Neural cell (in vitro differentiated cells): Measurements from ENCODE around the gene CARD18. TPM values are rescaled to one million over a fixed set of nuclear protein-coding genes. Genes with fewer than 3 reads are reported as not detected.

Source experiments
- H2AFZ ChIP-seq: fragments of 200-600, 300-800 bp; sonication (generic), shearing (Covaris generic); 2 replicates; pipeline ENCODE4 v1.6.0; 2014; ENCODE audit warnings: low read depth, mild to moderate bottlenecking, antibody characterized with exemption, low read length, moderate library complexity
- H3F3A ChIP-seq: fragments of 200-600 bp; shearing (Covaris generic); 2 replicates; pipeline ENCODE4 v1.6.1; 2016; ENCODE audit warnings: mild to moderate bottlenecking, moderate library complexity, mixed read lengths, antibody characterized with exemption, low read length; ENCODE audit not compliant: insufficient read depth, poor library complexity, severe bottlenecking
- H3K27ac ChIP-seq: fragments of 200-600, 300-800 bp; sonication (generic), shearing (Covaris generic); 2 replicates; pipeline ENCODE4 v1.5.1; 2014; ENCODE audit warnings: mild to moderate bottlenecking, low read length, moderate library complexity
- H3K27me3 ChIP-seq: fragments of 300-800, 200-600 bp; sonication (generic), shearing (Covaris generic); 2 replicates; pipeline ENCODE4 v1.6.0; 2014; ENCODE audit warnings: mild to moderate bottlenecking, low read depth, low read length, moderate library complexity; ENCODE audit not compliant: insufficient read depth
- H3K36me3 ChIP-seq: fragments of 300-800, 200-600 bp; sonication (generic), shearing (Covaris generic); 2 replicates; pipeline ENCODE4 v1.5.1; 2014; ENCODE audit warnings: mild to moderate bottlenecking, antibody characterized with exemption, low read length, moderate library complexity; ENCODE audit not compliant: insufficient read depth
- H3K4me2 ChIP-seq: fragments of 300-800, 200-600 bp; sonication (generic), shearing (Covaris generic); 2 replicates; pipeline ENCODE4 v1.6.0; 2014; ENCODE audit warnings: mild to moderate bottlenecking, low read length
- H3K4me3 ChIP-seq: fragments of 300-800, 200-600 bp; sonication (generic), shearing (Covaris generic); 2 replicates; pipeline ENCODE4 v1.5.1; 2014; ENCODE audit warnings: mild to moderate bottlenecking, low read length, moderate library complexity
- H3K79me2 ChIP-seq: fragments of 200-600 bp; shearing (Covaris generic); replicated peaks from 2 replicates; pipeline ENCODE4 v1.6.0; 2014; ENCODE audit warnings: mild to moderate bottlenecking, low read length, moderate library complexity; ENCODE audit not compliant: insufficient read depth
- H3K9ac ChIP-seq: fragments of 300-800, 200-600 bp; sonication (generic), shearing (Covaris generic); 2 replicates; pipeline ENCODE4 v1.6.1; 2016; ENCODE audit warnings: mild to moderate bottlenecking, low read length, mixed read lengths
- H3K9me2 ChIP-seq: fragments of 200-600 bp; shearing (Covaris generic); 2 replicates; pipeline ENCODE4 v1.6.1; 2016; ENCODE audit warnings: mild to moderate bottlenecking, low read length, mixed read lengths; ENCODE audit not compliant: insufficient read depth
- H3K9me3 ChIP-seq: fragments of 200-600, 300-800 bp; sonication (generic), shearing (Covaris generic); 2 replicates; pipeline ENCODE4 v1.6.1; 2016; ENCODE audit warnings: mild to moderate bottlenecking, mixed run types, low read length, moderate library complexity, mixed read lengths
- H4K20me1 ChIP-seq: fragments of 200-600 bp; shearing (Covaris generic); 2 replicates; pipeline ENCODE4 v1.6.1; 2016; ENCODE audit warnings: mild to moderate bottlenecking, mixed run types; ENCODE audit not compliant: insufficient read depth
- EP300 ChIP-seq: fragments of 450-650 bp; conservative IDR thresholded peaks from 2 replicates; pipeline ENCODE4 v1.6.1; 2014; ENCODE audit warnings: antibody characterized with exemption, mild to moderate bottlenecking, moderate library complexity; ENCODE audit not compliant: poor library complexity, severe bottlenecking
- EZH2 ChIP-seq: fragments of 200-600, 300-800 bp; shearing (Covaris generic), sonication (generic); IDR thresholded peaks from 2 replicates; pipeline ENCODE4 v1.6.1; 2014; ENCODE audit warnings: antibody characterized with exemption, low read length, borderline replicate concordance, mild to moderate bottlenecking; ENCODE audit not compliant: insufficient read depth, poor library complexity, severe bottlenecking
- MXI1 ChIP-seq: fragments of 450-650 bp; conservative IDR thresholded peaks from 2 replicates; pipeline ENCODE4 v1.6.1; 2014; ENCODE audit warnings: antibody characterized with exemption, mild to moderate bottlenecking; ENCODE audit not compliant: poor library complexity, severe bottlenecking
- POLR2AphosphoS5 ChIP-seq: IDR thresholded peaks from 2 replicates; pipeline ENCODE4 v1.6.1; 2012
- RAD21 ChIP-seq: fragments of 450-650 bp; conservative IDR thresholded peaks from 2 replicates; pipeline ENCODE4 v1.6.1; 2014; ENCODE audit warnings: antibody characterized with exemption, mild to moderate bottlenecking, moderate library complexity
- SMC3 ChIP-seq: fragments of 450-650 bp; conservative IDR thresholded peaks from 2 replicates; pipeline ENCODE4 v1.6.1; 2014; ENCODE audit warnings: antibody characterized with exemption, mild to moderate bottlenecking, moderate library complexity; ENCODE audit not compliant: poor library complexity
- TAF1 ChIP-seq: IDR thresholded peaks from 2 replicates; pipeline ENCODE4 v1.6.1; 2012; ENCODE audit warnings: low read depth
- polyA plus RNA-seq: library from polyadenylated mRNA; depleted of rRNA; stranded (reverse); fragments of >200 nt; gene quantifications from 2 replicates; pipeline ENCODE4 v1.2.3, GENCODE V29; 2014
- TF ChIP-seq, protein P1 (sequence below): IDR thresholded peaks from 2 replicates; pipeline ENCODE4 v1.6.1; 2012; ENCODE audit warnings: borderline replicate concordance
- TF ChIP-seq, protein P2 (sequence below): fragments of 450-650 bp; IDR thresholded peaks from 2 replicates; pipeline ENCODE4 v1.5.1; 2014; ENCODE audit warnings: antibody characterized with exemption, mild to moderate bottlenecking, moderate library complexity; ENCODE audit not compliant: poor library complexity, severe bottlenecking

The CARD18 gene
- polyA plus RNA-seq, 1 donor from 2014 or later, result not detected

GRCh38 chr11:105106140-105106539, 33.4 kb downstream of the CARD18 start:
- Histone ChIP-seq H4K20me1 (no peaks in the 10 kb centered on the region), H3K27ac (no peak overlapping the region), H3K36me3 (no peaks in the 10 kb centered on the region), H3K4me3 (no peak overlapping the region), H3K79me2 (no peaks in the 10 kb centered on the region), H3K9ac (no peak overlapping the region), H2AFZ (no peak overlapping the region), H3F3A (no peaks in the 10 kb centered on the region), H3K9me2 (no peaks in the 10 kb centered on the region), H3K4me2 (no peak overlapping the region), H3K9me3 (no peaks in the 10 kb centered on the region), H3K27me3 (no peaks in the 10 kb centered on the region)
- no peak for TF ChIP-seq POLR2AphosphoS5
- TF ChIP-seq, protein P1, sequence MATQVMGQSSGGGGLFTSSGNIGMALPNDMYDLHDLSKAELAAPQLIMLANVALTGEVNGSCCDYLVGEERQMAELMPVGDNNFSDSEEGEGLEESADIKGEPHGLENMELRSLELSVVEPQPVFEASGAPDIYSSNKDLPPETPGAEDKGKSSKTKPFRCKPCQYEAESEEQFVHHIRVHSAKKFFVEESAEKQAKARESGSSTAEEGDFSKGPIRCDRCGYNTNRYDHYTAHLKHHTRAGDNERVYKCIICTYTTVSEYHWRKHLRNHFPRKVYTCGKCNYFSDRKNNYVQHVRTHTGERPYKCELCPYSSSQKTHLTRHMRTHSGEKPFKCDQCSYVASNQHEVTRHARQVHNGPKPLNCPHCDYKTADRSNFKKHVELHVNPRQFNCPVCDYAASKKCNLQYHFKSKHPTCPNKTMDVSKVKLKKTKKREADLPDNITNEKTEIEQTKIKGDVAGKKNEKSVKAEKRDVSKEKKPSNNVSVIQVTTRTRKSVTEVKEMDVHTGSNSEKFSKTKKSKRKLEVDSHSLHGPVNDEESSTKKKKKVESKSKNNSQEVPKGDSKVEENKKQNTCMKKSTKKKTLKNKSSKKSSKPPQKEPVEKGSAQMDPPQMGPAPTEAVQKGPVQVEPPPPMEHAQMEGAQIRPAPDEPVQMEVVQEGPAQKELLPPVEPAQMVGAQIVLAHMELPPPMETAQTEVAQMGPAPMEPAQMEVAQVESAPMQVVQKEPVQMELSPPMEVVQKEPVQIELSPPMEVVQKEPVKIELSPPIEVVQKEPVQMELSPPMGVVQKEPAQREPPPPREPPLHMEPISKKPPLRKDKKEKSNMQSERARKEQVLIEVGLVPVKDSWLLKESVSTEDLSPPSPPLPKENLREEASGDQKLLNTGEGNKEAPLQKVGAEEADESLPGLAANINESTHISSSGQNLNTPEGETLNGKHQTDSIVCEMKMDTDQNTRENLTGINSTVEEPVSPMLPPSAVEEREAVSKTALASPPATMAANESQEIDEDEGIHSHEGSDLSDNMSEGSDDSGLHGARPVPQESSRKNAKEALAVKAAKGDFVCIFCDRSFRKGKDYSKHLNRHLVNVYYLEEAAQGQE, result no peak
- TF ChIP-seq MXI1, result no peak
- no peak for TF ChIP-seq EZH2
- TF ChIP-seq RAD21, result no peak
- TF ChIP-seq SMC3, result no peak
- no peak for TF ChIP-seq EP300

DNA sequence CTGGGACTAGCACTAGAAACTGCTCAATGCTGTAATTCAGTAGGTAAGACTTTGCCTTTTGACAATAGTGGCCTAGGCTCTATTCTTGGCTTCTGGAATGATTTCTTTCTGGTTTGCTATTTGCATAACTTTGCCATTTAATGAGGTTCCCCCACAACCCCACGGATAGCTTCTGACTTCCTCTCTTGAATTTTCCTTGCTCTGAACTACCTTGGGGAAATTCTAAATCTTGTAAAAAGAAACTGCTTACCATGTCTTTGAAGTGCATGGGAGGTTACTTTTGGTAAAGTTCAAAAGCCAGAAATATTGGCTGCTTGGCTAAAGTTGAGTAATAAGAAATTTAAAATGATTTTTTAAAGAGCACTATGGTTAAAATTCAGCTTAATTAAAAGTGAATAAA, 35.3 kb downstream of the CARD18 start:
- no peaks in the 10 kb centered on the region for H3K9me2 ChIP-seq
- H3F3A ChIP-seq, result no peaks in the 10 kb centered on the region
- H3K27ac ChIP-seq, result no peak overlapping the region
- H3K36me3 ChIP-seq, result no peaks in the 10 kb centered on the region
- H3K27me3 ChIP-seq, result no peaks in the 10 kb centered on the region
- H3K9me3 ChIP-seq, result no peaks in the 10 kb centered on the region
- no peak overlapping the region for H3K4me2 ChIP-seq
- no peaks in the 10 kb centered on the region for H3K79me2 ChIP-seq
- TF ChIP-seq, protein P1, result no peak
- no peak for TF ChIP-seq EP300
- no peak for TF ChIP-seq EZH2
- no peak for TF ChIP-seq MXI1
- no peak for TF ChIP-seq POLR2AphosphoS5
- TF ChIP-seq SMC3, result no peak
- TF ChIP-seq, protein P2, sequence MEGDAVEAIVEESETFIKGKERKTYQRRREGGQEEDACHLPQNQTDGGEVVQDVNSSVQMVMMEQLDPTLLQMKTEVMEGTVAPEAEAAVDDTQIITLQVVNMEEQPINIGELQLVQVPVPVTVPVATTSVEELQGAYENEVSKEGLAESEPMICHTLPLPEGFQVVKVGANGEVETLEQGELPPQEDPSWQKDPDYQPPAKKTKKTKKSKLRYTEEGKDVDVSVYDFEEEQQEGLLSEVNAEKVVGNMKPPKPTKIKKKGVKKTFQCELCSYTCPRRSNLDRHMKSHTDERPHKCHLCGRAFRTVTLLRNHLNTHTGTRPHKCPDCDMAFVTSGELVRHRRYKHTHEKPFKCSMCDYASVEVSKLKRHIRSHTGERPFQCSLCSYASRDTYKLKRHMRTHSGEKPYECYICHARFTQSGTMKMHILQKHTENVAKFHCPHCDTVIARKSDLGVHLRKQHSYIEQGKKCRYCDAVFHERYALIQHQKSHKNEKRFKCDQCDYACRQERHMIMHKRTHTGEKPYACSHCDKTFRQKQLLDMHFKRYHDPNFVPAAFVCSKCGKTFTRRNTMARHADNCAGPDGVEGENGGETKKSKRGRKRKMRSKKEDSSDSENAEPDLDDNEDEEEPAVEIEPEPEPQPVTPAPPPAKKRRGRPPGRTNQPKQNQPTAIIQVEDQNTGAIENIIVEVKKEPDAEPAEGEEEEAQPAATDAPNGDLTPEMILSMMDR, result no peak
- TF ChIP-seq RAD21, result no peak
- no peak for TF ChIP-seq TAF1
- H3K4me3 ChIP-seq, result no peak overlapping the region
- no peak overlapping the region for H2AFZ ChIP-seq
- H3K9ac ChIP-seq, result no peak overlapping the region
- H4K20me1 ChIP-seq, result no peaks in the 10 kb centered on the region
